ENCODE measurements around the gene OSBPL5.
"Not testable (repeated sequence)": the region's sequence is repeated elsewhere in the genome, so short reads cannot be mapped to it uniquely, and the experiment has no call there.

The OSBPL5 gene

DNA sequence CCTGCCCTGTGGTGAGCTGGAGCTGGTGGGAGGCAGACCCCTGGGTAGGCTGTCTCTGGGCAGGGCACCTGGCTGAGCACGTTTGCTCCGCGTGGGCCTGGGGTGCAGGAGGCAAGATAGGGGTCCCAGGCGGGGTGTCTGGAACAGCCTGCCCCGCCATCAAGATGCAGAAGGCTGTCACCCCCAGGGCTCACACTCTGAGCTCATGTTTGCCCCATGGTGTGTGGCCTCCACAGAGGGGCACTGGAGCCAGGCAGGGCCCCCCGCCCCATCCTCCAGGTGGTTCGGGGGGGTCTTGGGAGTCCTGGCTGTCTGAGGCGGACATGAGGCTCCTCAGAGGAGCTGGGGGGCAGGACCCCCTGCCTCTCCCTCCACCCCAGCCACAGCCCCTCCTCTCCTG, 79.0 kb downstream of the OSBPL5 start:
- DNase-seq (ENCODE audit: low spot score) = no peak

DNA sequence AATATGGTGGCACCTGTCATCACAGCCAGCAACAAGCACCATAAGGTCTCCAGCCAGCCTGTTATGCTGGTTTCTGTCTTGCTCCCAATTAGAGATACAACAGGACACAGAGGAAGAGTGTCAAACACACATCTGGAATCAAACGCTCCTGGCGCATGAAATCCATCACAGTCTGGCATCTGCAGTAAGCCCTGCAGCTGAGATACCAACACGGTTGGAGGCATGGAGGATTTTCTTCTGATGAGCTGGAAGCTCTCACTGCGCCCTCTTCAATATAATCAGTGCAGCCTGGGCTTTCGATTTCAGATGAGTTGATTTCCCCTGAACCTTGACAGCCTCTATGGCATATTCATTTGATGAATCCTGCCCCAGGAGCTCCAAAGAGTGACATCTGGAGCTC, 80.1 kb downstream of the OSBPL5 start:
- DNase-seq (ENCODE audit: low spot score) = no peak

DNA sequence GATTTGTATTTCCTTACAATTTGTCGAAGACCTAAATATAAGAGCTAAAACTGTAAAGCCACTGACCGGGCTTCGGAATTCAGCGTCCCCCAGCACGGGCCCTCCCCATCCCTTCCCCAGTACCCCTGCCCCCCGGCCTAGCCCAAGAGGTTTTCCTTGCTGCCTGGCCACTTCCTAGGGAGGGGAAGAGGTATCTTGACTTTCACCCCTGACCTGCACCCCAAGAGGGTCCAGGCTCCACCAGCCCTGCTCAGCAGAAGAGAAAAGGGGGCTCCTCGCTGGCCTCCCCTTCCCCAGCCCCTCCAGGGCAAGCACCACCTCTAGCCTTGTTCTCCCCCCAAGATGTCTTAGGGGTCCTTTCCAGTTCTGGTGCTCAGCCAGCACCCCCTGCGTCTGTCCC, 81.8 kb downstream of the OSBPL5 start:
- no peak for DNase-seq (ENCODE audit: low spot score)

DNA sequence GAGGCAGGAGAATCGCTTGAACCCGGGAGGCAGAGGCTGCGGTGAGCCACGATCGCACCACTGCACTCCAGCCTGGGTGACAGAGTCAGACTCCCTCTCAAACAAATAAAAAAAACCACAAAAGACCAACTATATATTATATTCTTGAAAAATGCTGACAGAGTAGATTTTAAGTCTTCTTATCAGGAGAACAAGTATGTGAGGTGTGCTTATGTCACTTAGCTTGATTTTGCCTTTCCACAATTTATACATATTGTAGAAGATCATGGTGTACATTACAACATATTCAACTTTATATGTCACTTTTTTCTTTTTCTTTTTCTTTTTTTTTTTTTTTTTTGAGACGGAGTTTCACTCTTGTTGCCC, 83.7 kb downstream of the OSBPL5 start:
- DNase-seq (ENCODE audit: low spot score) = no peak

DNA sequence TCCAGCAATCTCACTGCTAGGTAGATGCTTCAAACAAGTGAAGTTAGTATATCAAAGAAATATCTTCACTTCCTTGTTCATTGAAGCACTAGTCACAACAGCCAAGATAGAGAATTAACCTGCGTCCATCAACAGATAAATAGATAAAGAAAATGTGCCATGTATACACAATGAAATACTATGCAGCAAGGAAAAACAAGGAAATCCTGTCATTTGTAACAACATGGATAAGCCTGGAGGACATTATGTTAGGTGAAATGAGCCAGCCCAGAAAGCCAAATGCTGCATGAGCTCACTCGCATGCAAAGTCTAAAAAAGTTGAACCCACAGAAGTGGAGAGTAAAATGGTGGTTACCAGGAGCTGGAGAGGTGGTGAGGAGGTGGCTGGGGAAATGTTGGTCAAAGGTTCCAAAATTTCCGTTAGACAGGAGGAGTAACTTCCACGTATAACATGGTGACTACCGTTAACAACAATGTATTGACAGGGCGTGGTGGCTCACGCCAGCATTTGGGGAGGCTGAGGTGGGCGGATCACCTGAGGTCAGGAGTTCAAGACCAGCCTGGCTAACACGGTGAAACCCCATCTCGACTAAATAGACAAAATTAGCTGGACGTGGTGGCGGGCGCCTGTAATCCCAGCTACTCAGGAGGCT, 84.3 kb downstream of the OSBPL5 start:
- no peak for DNase-seq (ENCODE audit: low spot score)

DNA sequence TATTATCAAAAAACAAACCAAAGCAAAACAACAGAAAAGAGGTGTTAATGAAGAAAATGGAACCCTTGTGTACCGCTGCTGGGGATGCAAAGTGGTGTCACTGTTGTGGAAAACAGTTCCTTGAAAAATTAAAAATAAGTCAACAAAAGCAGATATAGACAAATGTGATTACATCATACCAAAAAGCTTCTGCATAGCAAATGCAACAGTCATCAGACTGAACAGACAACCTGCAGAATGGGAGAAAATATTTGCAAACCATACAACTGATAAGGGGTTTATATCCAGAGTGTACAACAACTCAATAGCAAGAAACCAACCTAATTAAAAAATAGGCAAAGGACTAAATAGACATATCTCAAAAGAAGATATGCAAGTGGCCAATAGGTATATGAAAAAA, 85.0 kb downstream of the OSBPL5 start:
- no peak for DNase-seq (ENCODE audit: low spot score)

DNA sequence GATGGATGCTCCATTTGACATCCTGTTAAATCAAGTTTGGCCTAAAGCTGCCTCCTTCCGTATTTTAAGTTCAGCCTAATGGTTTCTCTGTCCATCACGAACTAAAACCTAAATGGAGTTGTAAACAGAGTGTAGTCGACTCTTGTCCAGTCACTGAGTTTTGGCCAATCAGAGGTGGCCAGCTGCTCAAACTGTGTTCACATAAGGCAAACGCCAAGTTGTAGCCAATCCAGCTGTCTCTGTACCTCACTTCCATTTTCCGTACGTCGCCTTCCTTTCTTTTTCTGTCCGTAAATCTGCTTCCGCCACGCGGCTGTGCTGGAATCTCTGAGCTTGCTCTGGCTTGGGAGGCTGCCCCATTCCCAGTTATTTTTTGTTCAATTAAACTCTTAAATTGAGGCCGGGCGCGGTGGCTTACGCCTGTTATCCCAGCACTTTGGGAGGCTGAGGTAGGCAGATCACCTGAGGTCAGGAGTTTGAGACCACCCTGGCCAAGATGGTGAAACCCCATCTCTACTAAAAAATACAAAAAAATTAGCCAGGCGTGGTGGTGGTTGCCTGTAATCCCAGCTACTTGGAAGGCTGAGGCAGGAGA, 87.2 kb downstream of the OSBPL5 start:
- no peak for DNase-seq (ENCODE audit: low spot score)

DNA sequence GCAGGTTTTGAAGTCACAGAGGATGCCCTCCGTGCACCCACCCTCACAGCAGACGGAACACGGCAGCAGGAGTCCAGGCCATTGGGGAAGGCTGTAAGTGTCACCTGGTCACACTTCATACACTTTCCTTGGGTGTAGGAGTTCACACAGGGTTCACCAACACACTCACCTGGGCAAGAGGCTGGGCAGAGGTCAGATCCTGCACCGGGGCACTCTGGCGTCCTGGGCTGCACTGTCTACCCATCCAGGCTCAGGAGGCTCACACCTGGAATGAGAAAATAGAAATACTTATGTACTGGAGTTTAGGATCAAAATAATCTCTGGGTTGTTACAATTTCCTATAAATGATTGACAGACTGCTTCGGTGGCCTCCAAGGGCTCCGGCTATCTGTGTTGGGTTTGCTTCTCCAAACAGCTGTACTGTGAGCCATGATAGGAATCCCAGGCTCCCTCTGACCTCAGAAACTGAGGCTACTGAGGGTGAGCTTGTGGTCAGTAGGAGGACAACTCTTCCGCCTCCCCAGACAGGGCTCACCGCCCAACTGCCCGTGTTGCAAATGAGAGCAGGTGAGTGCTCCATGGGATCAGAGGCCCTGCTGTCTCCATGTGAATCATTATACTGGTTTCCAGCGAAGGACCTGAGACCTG, 87.8 kb downstream of the OSBPL5 start:
- no peak for DNase-seq (ENCODE audit: low spot score)

DNA sequence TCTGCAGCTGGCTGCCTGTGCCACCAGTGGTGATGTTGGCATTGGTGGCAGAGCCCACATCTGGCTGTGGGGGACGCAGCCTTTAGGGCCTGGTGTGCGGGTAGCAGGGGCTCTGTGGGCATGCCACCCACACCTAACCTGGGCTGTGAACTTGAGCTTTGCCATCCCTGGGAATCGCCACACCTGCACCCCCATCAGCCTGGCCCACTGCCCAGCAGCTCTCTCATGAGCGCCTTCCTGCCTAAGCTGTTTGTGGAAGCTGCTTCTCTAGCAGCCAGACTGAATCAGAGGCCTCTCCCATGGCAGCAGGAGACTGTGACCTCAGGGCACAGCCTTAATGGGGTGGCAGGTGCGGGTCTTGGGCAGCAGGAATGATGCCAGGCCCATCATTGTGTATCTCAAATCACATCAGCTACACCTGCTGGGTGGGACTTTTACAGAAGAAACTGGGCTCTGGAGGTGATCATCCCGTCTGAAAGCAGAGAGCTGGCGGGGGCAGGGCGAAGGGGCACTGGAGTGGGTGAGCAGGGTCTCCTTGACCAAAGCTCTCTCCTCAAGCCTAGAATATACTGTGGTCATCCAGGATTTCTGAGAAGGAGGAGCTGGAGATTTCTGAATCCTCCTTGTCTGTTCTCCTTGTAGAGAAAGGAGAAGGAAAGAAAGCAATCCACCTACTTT, 90.1 kb downstream of the OSBPL5 start:
- no peak for DNase-seq (ENCODE audit: low spot score)

DNA sequence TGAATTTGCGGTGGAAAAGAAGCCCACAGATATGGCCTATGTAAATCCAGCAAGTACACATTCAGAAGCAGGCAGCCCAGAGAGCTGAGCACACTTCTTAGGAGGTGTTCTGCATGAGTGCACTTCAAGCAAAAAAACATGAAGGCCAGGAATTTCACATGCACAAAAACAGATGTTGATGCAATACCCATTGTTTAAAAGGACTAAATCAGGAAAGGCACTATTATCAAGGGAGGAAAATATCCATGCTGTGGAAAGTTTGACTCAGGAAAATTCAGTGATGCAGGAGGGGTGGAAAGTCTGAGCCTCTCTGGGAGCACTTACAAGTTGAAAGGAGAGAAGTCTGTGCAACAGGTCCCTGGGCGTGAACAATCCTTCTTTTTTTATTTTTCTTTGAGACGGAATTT, 92.1 kb downstream of the OSBPL5 start:
- no peak for DNase-seq (ENCODE audit: low spot score)

DNA sequence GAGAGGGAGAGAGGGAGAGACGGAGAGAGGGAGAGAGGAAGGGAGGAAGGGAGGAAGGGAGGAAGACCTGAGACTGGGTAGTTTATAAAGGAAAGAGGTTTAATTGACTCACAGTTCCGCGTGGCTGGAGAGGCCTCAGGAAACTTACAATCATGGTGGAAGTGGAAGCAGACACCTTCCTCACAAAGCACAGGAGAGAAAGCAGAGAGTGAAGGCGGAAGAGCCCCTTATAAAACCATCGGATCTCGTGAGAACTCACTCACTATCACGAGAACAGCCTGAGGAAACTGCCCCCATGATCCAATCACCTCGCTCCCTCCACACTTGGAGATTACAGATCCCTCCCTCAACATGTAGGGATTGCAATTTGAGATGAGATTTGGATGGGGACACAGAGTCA, 95.7 kb downstream of the OSBPL5 start:
- no peak for DNase-seq (ENCODE audit: low spot score)

DNA sequence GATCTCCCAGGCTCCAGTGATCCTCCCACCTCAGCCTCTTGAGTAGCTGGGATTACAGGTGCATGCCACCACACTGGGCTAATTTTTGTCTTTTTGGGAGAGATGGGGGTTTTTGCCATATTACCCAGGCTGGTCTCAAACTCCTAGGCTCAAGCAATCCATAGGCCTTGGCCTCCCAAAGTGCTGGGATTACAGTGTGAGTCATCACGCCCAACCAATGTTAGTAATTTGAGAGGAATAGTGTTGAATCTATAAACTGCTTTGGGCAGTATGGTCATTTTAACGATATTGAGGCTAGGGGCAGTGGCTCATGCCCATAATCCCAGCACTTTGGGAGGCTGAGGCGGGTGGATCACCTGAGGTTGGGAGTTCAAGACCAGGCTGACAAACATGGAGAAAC, 98.8 kb downstream of the OSBPL5 start:
- not testable (repeated sequence) for DNase-seq (ENCODE audit: low spot score)

DNA sequence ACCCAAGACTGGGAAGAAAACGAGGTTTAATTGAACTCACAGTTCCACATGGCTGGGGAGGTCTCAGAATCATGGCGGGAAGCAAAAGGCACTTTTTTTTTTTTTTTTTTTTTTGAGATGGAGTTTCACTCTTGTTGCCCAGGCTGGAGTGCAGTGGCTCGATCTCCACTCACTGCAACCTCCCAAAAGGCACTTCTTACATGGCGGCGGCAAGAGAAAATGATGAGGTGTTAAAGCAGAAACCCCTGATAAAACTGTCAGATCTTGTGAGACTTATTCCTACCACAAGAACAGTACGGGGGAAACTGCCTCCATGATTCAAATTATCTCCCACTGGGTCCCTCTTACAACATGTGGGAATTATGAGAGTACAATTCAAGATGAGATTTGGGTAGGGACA, 100.4 kb downstream of the OSBPL5 start:
- DNase-seq (ENCODE audit: low spot score) = not testable (repeated sequence)

DNA sequence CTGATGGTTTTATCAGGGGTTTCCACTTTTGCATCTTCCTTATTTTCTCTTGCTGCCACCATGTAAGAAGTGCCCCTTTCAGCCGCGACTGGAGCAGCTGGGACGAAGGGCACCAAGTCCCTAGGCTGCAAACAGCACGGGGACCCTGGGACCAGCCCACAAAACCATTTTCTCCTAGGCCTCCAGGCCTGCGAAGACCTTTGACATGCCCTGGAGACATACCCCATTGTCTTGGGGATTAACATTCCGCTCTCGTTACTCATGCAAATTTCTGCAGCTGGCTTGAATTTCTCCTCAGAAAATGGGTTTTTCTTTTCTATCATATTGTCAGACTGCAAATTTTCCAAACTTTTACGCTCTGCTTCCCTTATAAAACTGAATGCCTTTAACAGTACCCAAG, 101.2 kb downstream of the OSBPL5 start:
- DNase-seq (ENCODE audit: low spot score) = not testable (repeated sequence)

DNA sequence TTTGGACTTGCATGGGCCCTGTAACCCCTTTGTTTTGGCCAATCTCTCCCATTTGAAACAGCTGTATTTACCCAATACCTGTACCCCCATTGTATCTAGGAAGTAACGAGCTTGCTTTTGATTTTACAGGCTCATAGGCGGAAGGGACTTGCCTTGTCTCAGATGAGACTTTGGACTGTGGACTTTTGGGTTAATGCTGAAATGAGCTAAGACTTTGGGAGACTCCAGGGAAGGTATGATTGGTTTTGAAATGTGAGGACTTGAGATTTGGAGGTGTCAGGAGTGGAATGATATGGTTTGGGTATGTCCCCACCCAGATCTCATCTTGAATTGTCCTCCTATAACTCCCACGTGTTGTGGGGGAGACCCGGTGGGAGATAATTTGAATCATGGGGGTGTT, 101.7 kb downstream of the OSBPL5 start:
- not testable (repeated sequence) for DNase-seq (ENCODE audit: low spot score)

DNA sequence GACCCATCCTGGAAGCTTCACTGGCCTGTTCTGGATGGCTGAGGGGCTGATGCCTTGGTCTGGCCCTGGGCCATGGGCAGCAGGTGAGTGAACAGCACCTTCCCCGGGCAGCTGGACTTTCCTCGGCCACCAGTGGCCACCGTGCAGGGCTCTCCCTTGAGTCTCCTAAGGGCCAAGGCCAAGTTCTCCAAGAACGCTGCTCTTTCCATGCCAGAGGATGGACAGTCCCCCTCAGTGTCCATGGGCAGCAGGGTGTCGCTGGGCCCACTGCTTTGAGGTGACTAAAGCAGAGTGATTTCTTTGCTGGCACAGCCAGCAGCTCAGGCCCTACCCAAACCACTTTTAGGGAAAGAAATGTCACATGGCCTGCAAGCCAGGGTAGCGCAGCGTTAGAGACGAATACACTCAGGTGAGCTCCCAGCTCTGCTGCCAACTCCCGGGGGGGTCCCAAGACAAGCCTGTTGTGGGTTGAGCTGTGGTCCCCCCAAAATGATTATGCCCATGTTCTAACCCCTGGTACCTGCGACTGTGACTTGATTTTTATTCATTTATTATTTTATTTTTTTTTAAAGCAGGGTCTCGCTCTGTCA, 104.6 kb downstream of the OSBPL5 start:
- DNase-seq (ENCODE audit: low spot score) = no peak

DNA sequence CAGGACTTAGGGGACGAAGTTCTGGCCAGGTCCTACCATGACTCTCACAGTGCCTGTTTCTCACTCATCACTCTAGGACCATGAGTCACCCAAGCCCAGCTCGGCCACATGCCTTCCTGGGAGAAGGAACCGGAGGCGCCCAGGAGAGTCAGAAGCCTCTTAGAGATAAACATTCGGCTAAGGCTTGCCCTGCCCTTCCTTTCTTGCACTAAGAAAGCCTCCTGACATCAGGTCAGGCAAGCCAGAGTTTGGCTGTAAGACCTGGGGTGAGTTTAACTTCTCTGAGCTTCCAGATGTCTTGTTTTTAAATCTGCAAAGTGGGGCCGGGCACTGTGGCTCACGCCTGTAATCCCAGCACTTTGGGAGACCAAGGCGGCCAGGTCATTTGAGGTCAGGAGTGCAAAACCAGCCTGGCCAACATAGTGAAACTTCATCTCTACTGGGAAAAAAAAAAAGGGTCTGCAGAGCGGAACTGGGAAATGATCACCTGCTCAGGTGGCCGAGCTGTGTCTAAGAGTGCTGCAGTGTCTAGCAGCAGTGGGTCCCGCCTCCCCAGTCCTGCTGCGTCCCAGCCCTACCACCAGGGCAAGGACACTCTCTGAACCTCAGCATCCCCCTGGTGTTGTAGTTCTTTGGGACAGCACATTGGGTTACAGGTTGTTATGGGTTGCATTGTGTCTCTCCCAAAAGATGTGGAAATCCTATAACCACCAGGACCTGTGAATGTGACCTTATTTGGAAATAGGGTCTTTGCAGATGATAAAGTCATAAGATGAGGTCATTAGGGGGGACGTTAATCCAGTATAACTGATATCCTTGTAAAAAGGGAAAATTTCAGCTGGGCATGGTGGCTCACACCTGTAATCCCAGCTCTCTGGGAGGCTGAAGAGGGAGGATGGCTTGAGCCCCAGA, 106.1 kb downstream of the OSBPL5 start:
- no peak for DNase-seq (ENCODE audit: low spot score)

DNA sequence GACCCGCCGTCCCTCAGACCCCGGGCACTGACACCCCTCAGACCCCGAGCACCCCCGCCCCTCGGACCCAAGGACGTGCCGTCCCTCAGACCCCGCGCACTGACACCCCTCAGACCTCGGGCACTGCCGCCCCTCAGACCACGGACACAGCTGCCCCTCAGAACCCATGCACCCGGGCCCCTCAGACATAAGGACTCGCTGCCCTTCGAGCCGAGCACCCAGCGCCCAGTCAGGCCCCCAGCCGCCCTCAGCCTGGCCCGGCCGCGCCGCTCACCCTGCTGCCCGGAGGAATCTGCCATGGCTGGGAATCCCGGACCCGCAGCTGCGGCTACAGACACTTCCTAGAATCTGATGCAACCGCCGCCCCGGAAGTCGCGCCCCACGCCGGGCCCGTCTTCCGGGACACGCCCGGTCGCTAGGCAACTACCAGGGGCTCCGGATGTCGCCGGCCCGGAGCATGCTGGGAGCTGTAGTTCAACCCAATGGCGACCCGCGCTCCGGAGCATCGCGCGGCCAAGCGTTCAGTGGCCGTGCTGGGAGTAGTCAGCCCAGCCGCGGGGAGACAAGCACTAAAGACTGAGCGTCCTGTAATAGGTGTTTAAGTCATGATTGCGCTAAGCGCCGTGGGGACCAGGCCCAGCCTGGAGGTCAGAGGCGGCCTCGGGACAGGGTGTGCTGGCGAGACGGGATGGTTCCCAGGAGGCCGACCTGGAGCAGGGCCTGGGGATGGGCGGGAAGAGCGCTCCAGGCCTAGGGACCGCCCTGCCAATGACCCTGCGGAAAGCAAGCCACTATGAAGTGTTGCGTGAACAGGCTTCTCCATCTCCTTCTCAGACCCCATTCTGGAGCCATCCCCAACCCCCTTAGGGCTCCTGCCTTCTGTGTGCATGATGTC, 107.8 kb downstream of the OSBPL5 start, which contains the start of gene CARS1:
TSS of gene CARS1 (minus strand) at position 355 of the 895 bp plus-strand sequence. CDS start at position 299, 56 bp downstream.
- DNase-seq (ENCODE audit: low spot score) = peak; percentile 94

DNA sequence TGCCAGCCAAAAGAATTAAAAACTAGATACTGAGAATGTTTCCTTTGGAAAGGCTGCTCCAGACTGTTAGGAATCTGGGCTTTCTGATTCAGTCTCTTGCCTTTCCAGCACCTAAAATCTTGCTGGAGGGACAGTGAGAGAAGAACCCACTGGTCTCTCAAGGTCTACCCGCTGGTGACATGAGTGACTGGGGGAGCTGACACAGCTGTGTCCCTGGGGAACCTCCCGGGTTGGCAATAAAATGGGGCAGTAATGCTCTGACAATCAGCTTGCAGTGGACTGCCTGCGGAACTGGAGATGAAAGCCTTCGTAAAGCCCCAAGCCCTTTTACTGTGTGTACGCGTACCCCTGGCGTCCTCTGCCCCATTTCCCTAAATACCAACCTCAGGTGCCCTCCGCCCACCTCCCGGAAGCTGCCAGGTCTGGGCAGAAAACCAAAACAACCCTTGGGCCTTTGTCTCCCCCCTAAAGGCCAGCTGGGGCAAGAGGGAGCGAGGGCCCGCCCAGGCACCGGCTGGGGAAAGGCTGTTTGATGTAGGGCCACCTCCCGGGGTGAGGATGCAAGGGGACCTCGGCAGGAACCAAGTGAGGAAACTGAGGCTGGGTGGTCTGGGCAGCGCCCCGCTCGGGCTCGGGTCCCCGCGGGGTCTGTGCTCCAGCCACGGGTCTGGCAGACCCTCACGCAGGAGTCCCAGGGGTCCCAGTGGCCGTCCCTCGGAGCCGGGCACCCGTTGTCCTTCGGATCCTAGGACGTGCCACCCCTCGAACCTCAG, 108.6 kb downstream of the OSBPL5 start:
- DNase-seq (ENCODE audit: low spot score) = no peak

Measured in SK-N-DZ (cell line).